Measurements from ENCODE around the gene TACC3.

Gene TACC3

DNA sequence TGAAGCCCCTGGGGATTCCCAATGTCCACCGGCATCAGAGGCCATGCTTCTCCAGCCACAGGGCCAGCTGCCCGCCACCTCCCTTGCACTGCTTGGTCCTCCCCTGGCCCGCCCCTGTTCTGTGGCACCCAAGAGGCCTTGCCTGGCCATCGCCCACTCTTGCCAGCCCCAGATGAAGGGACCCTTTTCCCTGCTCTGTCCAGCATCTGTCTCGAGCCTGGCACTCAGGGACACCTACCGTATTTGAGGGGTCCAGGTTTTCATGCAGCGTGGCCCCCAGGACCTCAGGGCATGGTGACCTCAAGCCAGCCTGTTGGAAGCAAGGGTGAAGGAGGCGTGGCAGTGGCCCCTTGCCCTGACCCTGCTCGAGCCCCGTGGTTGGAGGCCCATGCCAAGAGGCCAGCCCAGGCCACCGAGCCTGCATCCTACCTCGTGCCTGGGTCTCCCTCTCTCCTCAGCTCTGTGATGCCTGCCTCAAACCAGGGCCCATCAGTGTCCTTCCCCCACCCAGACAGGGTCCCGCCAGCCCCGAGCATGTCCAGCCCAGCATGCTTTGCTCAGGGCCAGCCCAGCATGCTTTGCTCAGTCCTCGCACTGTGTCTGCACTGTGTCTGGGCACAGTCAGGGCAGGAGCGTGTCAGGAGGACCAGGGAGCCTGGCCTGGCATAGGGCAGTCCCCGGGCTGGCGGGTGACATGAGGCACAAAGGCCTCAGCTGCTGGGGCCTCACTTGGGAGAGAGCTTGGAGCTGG lies 57.5 kb downstream of the TACC3 start:
- no peak for DNase-seq

DNA sequence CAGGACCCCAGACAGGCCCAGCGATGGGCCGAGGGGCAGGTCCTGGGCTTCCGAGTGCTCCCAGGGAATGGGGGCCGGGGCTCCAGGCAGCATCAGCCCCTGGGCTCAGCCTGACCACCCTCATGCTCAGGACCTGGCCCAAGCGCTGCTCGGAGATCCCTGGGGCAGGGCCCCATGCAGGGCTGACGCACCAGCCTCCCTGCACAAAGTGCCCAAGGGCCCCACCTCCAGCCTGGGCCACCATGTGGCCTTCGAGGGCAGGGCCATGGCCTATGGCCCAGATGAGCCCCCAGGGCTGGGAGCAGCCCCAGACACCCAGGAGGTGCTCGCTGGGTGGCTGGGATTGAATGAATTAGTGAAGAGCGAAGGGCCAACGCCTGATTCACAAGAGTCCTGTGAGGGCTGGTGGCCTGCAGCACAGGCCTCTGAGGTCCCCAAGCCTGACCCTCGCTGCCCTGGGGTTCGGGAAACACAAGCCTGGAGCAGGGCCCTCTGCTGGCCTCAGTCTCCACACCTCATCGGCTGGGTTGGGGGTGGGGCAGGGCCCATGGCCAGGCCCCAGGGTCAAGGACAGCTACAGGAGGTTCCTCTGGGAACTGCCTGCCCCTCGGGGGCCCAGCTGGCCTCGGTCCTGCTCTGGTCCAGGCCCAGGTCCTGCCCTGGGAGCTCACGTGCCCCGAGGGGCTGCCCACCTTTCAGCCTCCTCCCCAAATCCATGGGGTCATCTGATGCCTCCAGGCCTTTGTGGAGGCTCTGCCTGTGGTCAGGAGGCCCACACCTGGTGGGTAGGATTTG lies 58.5 kb downstream of the TACC3 start:
- DNase-seq = no peak

DNA sequence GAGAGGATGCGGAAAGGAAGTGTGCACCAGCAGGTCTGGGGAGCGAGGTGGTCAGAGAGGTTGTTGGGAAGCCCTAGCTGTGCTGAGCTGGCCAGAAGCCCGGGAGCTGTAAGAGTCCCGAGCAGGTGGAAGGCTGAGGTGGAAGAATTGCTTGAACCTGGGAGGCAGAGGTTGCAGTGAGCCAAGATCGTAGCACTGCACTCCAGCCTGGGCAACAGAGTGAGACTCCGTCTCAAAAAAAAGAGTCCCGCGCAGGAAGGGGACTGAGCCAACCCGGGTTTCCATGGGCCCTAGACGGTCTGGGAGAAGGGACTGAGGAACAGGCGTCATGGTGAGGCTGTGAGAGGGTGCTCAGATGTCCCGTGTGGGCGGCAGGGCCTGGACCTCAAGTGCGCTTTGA lies 59.1 kb downstream of the TACC3 start:
- no peak for DNase-seq

DNA sequence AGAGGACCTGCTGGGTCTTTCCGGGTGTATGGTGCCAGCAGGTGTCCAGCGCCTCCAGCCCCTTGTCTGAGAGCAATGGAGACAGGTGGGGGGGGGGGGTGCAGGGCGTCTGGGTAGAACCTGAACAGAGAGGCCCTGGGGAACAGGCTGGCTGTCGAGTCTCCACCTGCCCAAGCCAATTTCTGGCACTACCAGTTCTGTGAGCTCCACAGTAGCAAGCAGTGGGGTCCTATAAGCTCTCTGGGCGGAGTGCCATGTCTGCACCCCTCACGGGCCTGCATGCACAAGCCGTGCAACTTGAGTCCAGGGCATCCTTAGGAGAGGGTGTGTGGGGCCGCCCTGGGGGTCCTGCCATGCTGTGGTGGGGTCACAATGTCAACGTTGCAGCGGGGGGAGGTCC lies 61.7 kb downstream of the TACC3 start:
- no peak for DNase-seq

DNA sequence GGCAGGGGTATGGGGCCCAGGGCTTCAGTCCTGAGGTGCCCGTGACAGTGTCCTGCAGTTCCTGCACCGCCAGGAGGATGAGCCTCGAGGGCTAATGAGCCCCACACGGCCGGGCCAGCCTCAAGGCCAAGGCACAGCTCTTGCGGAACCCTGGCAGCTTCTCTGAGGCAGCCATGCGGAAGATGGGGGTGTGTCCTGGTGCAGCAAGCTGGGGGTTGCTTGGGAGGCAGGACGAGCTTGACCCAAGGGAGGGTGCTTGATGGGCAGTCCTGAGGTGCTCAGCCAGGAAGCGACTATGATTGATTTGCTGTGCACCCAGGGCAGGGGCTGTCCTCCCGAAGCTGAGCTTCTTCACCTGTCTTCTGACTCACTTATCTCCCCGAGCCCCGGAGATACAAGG lies 62.6 kb downstream of the TACC3 start:
- no peak for DNase-seq

DNA sequence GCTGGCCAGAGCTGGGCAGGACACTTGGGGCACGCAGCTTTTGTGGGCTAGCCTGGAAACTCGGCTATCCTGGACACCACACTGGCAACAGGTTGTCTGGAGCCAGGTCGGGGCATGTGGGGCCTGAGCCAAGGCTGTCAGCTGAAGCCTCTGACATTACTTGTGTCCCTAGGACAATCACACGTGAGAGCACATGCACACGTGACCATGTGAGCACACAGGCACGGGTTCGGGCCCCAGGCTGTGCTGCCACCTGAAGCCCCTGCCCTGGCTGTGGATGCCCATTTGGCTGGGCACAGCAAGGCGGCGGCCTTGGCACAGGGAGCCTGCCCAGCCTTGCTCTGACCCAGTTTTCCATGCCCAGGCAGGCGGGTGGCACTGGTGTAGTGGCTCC lies 63.1 kb downstream of the TACC3 start:
- DNase-seq = no peak

DNA sequence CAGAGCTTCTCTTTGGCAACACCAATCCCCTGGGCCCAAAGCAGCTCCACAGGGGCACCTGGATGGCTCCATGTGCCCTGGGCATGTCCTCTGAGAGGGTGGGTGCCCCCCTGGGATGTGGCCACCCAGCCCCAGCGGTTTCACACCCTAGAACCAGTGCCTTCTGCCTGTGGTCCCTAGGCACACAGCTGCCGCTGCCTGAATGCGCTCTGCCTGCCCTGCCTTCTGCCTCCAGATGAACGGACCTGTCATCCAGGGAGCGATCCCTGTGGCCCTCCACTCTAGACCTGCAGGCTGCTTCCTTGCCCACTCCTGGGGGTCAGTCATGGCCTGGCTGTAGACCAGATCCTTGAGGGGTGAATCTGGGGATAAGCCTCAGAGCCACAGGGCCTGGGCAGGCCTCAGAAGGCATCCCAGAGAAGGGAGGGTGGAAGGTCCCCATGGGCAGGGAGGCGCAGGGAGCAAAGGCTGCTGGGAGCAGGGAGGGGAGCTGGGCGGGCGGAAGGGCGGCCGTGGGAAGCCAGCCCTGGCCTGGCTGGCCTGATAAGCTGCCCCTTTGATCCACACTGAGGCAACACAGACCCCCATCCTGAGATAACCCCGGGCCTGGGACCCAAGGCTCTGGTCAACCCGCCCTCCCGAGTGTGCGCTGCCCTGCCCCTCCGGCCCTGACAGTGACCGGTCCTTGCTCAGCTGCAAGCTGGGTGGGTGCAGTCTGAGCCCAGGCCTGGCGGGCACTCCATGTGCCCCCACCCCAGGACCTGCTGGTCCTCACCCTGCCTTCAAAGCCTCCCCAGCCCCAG lies 63.7 kb downstream of the TACC3 start:
- no peak for DNase-seq

DNA sequence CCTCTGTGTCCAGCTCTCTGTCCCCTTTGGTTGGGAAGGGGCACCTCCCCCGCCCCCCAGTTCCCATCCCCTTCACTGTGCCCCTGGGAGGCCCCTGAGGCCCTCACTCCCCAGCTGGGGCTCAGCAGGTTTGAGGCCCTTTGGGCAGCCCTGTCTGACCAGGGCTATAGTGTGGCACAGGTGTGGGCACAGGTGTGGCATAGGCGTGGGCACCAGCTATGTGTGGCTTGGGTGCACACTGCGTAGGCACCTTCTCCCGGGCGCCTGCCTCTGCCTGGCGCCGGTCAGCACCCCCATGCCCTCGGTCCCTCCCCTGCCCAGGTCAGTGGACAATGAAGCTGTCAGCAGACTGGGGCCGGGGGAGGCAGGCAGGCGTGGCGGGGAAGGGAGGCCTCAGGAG lies 64.3 kb downstream of the TACC3 start:
- DNase-seq = no peak

DNA sequence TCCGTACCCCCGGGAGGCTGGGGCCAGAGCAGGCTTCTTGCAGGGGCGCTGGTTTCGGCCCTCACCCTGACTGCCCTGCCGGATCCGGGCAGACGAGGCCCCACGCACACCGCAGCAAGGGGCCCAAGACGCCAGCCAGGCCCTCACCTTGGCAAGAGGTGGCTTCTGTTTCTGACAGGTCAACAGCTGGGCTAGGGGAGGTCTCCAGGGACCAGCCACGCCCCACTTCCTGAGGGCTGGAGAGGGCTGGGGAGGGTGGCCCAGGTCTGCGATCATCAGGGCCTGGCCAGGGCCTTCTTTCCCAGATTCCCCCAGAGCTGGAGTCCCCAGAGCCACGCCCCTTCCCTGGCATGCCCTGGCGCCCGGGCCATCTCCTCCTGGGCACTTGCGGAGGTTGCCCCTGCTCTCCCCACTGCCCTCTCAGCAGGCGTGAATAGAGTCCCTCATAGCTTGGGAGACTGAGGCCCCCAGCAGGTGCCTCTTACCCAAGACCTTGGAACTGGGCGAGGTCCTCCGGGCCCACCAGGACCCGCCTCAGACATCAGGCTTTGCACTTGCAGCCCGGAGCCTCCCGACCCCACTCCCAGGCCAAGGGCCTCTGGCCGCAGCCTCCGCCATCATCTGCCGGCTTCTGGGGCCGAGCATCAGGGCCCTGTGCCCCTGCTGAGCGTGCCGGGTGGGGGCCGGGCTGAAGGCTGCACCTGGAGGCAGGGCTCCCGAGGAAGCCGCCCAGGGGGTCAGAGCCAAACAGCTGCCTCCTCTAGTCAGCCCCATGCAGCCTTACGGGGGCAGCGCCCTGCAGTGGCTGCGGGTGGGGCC lies 65.4 kb downstream of the TACC3 start:
- no peak for DNase-seq

DNA sequence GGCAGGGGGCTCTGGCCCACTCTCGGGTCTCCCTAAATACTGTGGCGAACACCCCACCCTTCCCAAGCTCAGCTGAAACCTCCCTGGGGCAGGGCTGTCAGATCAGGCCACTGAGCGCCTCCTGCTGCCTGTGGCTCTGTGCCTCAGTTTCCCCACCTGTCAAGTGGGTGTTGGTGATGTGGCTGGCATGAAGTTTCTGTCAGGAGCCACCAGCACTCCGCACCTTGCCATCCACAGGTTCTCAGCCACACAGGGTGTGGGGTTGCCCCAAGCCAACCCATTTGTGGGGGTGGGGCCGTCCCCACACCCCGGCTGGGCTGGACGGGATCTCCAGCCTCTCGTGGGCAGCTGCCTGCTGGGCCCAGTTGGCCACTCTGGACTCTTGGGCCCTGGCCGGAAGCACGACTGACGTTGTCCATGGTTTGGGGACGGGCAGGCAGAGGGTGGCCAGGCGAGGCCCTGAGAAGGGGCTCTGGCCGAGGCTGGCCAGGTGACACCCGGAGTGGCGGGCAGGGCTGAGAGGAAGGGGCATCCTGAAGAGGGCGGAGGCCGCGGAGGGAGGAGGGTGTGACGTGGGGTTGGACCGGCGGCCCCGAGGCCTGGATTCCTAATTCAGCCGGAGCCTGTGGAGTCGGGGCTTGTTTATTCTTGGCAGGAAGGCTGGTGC lies 66.2 kb downstream of the TACC3 start:
- no peak for DNase-seq

DNA sequence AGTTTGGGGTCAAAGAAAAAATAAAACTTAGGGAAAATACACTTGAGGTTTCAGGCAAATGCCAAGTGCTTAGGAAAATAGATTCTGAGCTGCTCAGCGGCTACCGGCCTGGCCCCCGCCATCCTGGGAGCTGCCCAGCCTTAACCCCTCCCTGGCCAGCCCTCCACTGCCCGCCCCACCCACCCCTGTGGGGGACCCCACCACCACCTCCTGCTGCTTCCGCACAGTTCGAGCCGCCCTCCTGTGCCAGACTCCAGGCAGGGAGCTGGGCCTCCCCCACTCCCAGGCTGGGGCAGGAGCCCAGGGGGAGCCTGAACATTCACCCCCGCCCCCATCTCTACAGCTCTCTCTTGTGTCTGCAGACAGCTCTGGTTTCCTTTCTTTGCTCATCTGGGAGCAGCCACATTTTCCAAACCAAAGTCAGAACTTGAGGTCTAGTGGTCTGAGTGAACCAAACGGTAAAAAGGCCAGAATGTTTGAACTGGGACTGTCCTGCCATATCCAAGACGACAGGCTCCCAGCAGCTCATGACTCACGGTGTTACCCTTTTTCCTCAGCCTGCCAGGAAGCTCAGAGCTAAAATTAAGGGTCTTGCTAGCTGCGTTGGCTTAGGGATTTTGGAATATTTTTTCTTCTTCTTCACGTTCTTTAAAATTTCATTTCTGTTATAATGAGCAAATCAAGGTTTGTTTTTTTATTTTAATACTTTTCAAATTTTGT lies 67.1 kb downstream of the TACC3 start:
- DNase-seq = no peak

DNA sequence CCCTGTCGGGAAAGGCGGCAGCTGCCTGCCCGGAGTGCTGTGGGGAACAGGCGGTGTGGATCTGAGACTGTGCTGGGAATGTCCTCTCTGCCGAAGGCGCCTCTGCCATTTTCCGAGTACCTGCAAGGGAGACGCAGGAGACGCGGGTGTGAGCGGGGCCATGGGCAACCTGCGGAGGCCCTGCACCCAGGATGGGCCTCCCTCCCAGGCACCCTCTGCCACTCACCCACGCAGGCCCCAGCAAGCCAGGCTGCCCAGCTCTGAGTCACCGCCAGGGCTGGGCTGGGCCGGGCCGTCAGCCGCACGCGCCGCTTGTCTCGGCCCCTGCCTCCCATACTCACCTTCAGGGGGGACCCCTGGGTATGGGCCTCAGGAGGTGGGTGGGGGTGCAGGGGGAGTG lies 68.2 kb downstream of the TACC3 start:
- DNase-seq = no peak

DNA sequence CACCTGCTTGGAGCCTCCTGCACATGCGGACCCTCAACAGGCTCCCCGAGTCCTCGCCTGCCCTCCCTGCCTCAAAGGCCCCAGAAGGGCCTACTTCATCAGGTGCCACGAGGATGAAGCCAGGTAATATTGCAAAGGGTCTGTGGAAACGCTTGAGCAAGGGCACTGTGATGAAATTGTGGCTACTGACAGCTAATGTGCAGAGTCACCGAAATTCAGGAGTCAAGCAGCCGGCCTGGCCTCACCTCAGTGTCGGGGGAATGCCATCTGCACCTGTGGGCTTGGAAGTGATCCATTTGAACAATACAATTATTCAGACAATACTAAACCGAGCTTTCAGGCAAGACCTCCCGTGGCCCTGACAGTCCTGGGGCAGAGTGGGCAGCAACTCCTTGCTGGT lies 68.7 kb downstream of the TACC3 start:
- no peak for DNase-seq

DNA sequence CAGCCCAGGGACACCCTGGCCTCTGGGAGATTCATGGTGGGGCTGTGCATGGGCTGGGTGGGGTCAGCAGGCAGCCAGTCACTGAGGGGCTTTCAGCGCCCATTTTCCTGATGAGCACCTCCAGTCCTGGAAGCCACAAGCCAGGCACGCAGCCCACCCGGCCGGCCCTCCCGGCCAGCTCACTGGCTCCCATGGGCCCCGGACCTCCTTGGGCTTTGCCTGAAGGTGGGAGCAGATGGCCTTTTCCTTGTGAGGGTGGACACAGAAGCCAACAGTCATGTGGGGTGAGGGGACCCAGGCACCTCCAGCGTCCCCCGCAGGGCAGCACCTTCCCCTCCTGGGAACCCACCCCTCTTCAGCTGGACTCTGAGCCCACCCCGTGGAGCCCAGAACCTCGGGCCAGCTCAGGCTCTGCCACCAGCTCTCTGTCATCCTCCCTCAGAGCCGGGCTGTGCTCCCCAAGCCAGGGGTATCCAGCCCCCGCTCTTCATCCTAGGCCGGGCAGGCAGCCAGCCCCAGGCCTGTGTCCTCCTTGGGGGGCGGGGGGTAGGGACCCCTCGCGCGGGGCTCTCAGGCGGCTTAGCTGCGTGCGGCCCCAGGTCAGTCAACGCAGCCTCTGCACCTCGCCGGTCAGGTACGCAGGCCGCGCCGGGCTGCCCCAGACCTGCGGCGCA lies 71.0 kb downstream of the TACC3 start:
- no peak for DNase-seq

DNA sequence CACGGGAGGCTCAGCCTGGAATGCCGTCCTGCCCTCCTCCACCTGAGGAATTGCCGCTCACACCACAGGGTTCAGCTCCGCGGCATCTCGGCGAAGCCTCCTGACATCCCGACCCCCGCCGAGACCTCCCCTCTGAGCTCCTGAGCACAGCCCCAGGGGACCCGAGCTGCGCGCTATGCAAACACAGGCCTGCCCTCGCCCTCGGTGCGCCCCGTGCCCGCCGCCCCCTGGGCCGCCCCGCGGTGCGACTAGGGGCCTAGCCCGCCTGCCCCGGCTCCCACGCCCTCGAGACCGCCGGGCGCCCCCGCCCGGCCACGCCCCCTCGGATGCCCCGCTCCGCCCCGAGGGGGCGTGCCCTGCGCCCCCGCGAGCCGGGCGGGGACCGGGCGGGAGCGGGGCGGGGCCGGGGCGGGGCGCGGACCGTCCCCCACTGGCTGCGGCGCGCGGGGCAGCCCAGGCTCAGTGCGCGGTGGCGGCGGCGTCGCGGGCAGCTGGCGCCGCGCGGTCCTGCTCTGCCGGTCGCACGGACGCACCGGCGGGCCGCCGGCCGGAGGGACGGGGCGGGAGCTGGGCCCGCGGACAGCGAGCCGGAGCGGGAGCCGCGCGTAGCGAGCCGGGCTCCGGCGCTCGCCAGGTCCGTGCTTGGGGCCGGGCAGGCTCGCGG lies 71.6 kb downstream of the TACC3 start, which contains the start of gene FGFR3:
Gene FGFR3, plus strand, starts transcription at position 462 of the 664 bp plus-strand sequence. CDS start 642 bp downstream, outside the sequence.
- DNase-seq = peak; percentile 53

DNA sequence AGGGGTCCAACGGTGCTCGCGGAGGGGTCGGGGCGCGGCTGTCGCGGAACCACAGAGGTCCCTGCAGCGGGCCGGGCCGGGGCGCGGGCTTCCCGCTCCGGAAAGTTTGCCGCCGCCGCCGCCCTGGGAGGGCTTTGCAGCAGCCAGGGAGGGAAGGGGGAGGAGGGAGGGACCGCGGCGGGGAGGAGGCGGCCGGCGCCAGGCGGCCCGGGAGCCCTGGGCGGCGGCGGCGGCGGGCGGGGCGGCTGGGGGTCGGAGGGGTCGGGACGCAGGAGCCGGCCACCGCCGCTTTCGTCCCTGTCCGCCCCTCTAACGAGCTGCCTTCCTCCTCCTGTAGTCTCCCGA lies 72.1 kb downstream of the TACC3 start:
- peak; percentile 42 for DNase-seq

DNA sequence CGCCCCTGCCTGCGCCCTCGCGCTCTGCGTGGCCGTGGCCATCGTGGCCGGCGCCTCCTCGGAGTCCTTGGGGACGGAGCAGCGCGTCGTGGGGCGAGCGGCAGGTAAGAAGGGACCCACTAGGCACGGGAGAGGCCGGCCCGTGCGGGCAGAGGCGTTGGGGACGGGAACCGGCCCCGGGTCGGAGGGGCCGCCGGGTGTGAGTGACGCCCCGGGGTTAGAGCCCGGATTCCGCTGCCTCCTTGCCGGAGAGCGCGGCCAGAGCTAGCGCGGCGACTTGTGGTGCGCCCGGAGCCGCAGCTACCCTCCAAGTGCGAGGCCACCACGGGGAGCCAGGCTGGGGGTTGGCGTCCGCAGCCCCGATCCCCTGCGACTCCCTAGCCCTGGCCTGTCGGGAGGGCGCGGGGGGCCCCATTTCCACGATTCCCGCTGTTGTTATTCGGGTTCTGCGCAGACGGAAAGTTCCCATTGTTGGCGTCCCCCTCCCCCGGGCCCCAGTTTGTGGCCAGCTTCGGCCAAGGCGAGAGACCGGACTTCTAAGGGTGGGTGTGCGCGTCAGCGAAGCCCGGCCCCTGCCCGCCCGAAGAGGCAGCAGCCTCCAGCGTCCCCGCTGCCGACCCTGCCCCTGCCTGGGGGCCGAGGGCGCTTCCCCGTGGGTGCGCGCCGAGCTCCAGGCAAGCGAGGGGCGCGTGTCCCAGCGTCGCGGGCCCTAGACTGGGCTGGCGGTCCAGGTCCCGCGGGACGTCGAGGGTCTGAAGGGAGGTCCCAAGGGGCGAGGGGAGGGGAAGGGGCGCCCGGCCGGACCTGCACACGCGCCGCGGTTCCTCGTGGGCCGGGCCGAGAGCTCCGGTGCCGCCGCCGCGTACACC lies 72.9 kb downstream of the TACC3 start:
- no peak for DNase-seq
